Effector memory CD4-positive, alpha-beta T cell (primary cell): ENCODE results near the gene JAGN1.
"Not testable (repeated sequence)": the region's sequence is repeated elsewhere in the genome, so short reads cannot be mapped to it uniquely, and the experiment has no call there.

Experiments used
- DNase-seq, 3 donors: peaks; one replicate each; pipeline ENCODE4 v3.0.0-alpha.2; 2020
- H3K27ac ChIP-seq: 2 replicates; pipeline ENCODE4 v1.7.0; 2013; ENCODE audit warnings: mild to moderate bottlenecking, low read length, moderate library complexity; ENCODE audit not compliant: insufficient read depth, poor library complexity, severe bottlenecking
- H3K27me3 ChIP-seq: replicated peaks from 2 replicates; pipeline ENCODE4 v1.7.0; 2013; ENCODE audit warnings: mild to moderate bottlenecking, low read length; ENCODE audit not compliant: insufficient read depth, control insufficient read depth, poor library complexity, severe bottlenecking
- H3K36me3 ChIP-seq: 2 replicates; pipeline ENCODE4 v1.7.0; 2013; ENCODE audit warnings: mild to moderate bottlenecking, low read length, moderate library complexity; ENCODE audit not compliant: control insufficient read depth, insufficient read depth
- H3K4me1 ChIP-seq: 2 replicates; pipeline ENCODE4 v1.7.0; 2013; ENCODE audit warnings: low read length, mild to moderate bottlenecking; ENCODE audit not compliant: control insufficient read depth, insufficient read depth, poor library complexity, severe bottlenecking
- H3K4me3 ChIP-seq: 2 replicates; pipeline ENCODE4 v1.7.0; 2013; ENCODE audit warnings: low read length, low read depth, mild to moderate bottlenecking; ENCODE audit not compliant: insufficient read depth, poor library complexity, severe bottlenecking
- H3K9me3 ChIP-seq: 2 replicates; pipeline ENCODE4 v1.7.0; 2013; ENCODE audit warnings: mild to moderate bottlenecking, low read length, moderate library complexity; ENCODE audit not compliant: control insufficient read depth
- total RNA-seq, 3 donors: gene quantifications; one replicate each; lab custom pipeline; 2026; lab: John Stamatoyannopoulos, UW

JAGN1 gene
- 9.3 to 14.1 (median 12.4) reads per million in 3 donors for total RNA-seq

DNA sequence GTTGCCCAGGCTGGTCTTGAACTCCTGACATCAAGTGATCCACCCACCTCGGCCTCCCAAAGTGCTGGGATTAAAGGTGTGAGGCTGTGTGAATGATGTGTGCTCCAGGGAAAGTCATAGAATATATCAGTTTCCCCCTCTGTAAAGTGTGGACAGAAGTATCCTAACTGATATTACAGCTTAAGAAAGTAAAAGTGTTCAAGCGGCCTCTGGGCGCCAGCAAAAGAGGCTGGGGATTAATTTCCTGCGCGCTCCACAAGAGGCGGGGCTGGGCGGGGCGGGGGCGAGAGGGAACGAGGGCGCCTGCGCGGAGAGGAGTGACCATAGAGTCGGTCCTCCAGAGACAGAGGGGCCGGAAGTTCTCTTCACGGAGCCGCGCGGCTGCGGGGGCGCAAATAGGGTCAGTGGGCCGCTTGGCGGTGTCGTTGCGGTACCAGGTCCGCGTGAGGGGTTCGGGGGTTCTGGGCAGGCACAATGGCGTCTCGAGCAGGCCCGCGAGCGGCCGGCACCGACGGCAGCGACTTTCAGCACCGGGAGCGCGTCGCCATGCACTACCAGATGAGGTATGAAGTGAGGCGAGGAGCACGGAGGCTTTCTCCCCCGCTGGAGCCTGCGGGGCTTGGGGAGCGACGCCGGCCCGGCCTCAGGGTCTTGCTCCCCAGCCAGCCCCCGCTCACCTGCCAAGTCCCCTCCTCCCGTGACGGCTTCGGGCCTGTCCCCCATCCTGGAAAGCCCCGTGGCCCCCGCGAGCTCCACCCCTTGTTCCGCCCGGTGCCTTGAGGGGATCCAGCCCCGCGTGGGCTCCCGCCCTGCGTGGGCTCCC lies at the start of gene JAGN1:
Gene JAGN1 (plus strand): TSS at position 362 of the 823 bp plus-strand sequence. CDS start 113 bp downstream, at position 475.
- H3K27me3 ChIP-seq: no peaks in the 10 kb centered on the region
- H3K36me3 ChIP-seq: peaks cover 10% of the 10 kb centered on the region
- H3K4me3 ChIP-seq: peak within 1 kb of the TSS; percentile 94
- no peaks in the 10 kb centered on the region for H3K9me3 ChIP-seq
- peak; percentile 86 to 87 (median 86) for DNase-seq
- peaks cover 11% of the 10 kb centered on the region for H3K4me1 ChIP-seq
- peak within 1 kb of the TSS; percentile 100 for H3K27ac ChIP-seq

DNA sequence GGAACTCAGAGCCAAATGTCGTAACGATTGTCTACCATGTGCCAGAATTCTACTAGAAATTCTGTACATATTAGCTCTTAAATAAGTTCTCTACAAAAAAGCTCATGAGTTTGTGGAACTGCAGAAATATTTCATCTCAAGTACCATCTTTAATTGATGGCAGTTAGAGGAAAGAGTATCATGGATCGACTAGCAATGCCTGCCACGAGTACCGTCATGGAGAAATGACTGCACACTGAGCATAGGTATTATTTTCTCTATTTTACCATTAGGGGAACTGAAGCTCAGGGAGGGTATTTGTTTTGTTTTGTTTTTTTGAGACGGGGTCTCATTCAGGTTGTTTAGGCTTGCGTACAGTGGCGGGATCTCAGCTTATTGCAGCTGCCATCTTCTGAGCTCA lies 49.4 kb upstream of the JAGN1 start:
- no peaks in the 10 kb centered on the region for H3K27me3 ChIP-seq
- no peak for DNase-seq
- H3K36me3 ChIP-seq: peaks cover 21% of the 10 kb centered on the region
- no peaks in the 10 kb centered on the region for H3K9me3 ChIP-seq
- H3K4me3 ChIP-seq: no peak overlapping the region
- no peak overlapping the region for H3K27ac ChIP-seq
- H3K4me1 ChIP-seq: peaks cover 11% of the 10 kb centered on the region

DNA sequence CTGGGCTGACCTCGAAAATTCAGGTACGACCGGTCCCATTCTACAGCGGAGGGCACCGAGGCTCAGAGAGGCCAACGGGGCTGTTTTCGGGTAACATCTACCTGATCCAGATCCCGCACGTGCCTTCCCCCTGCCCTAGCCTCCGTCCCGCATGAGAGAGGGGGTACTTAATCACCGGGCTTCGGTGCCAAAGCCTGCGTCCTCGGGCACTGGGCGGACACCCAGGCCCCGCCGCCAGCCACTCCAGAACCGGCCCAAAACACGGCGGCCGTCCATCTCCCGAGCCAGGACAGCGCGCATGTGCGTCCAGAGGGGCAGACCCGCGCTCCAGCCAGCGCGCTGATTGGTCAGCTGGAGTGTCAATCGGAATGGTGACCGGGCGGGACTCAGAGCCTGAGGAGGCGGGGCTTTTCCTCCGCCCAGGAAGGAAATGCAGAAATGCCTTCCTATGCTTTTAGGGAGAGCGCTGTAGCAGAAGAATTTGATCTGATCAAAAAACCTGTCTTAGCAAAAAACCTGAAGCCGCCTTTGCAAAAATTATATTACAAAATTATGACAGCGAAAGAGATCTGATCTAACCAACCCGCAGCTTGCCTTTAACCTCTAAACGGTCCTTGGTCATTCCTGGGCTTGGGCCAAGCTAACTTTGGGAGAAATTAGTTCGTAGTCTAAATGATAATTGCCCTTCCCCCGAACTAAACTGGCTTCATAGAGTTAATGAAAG lies 46.5 kb upstream of the JAGN1 start, which contains the start of gene RPUSD3:
Gene RPUSD3 (minus strand): TSS at position 294 of the 724 bp plus-strand sequence. CDS start 18 bp downstream, at position 276.
- DNase-seq: peak; percentile 91 to 95 (median 93)
- no peaks in the 10 kb centered on the region for H3K27me3 ChIP-seq
- H3K27ac ChIP-seq: peak within 1 kb of the TSS; percentile 72
- H3K4me1 ChIP-seq: peaks cover 11% of the 10 kb centered on the region
- H3K9me3 ChIP-seq: no peaks in the 10 kb centered on the region
- H3K36me3 ChIP-seq: peaks cover 18% of the 10 kb centered on the region
- peak within 1 kb of the TSS; percentile 87 for H3K4me3 ChIP-seq

DNA sequence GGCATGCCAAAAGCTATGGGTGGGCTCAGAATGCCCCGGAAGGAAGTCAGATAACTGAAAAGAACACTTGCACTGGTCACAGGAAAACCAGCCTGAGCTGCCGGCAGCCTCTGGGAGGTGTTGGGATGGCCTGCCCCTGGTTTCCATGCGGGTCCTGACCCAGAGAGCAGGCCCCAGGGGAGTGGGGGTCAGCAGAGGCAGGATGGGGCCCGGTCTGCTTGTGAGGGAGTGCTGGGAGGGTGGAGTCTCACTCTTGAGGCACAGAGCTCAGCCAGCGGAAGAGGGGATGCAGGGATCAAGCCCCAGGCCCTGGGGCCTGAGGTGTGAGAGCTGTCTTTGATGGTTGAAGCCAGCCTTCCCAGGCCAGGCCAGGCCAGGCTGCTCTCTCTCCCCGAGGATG lies 44.2 kb upstream of the JAGN1 start:
- no peaks in the 10 kb centered on the region for H3K9me3 ChIP-seq
- no peak overlapping the region for H3K27ac ChIP-seq
- H3K36me3 ChIP-seq: peaks cover 5% of the 10 kb centered on the region
- no peak for DNase-seq
- no peaks in the 10 kb centered on the region for H3K27me3 ChIP-seq
- H3K4me3 ChIP-seq: no peak overlapping the region
- H3K4me1 ChIP-seq: peaks cover 11% of the 10 kb centered on the region

DNA sequence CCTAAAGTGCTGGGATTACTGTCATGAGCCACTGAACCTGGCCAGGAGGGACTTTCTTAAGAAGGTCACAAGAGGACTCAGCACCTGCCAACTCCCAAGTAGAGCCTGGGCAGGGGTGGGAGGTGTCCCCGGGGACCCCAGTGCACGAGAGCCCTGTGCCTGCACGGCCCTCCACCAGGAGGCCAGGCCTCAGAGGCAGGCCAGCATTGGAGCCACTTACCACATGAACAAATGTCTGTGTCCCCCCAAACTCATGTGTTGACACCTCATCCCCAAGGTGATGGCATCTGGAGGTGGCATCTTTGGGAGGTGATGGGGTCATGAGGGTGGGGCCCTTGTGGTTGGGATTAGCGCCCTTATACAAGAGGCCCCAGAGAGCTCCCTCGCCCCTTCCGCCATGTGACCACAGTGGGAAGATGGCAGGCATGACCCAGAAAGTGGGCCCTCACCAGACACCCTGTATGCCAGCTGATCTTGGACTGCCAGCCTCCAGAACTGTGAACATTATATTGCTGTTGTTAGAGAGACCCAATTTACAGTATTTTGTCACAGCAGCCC lies 43.4 kb upstream of the JAGN1 start:
- Histone ChIP-seq H3K27me3 (no peaks in the 10 kb centered on the region), H3K4me3 (no peak overlapping the region), H3K4me1 (peaks cover 11% of the 10 kb centered on the region), H3K36me3 (no peaks in the 10 kb centered on the region), H3K9me3 (no peaks in the 10 kb centered on the region), H3K27ac (no peak overlapping the region)
- DNase-seq: no peak

DNA sequence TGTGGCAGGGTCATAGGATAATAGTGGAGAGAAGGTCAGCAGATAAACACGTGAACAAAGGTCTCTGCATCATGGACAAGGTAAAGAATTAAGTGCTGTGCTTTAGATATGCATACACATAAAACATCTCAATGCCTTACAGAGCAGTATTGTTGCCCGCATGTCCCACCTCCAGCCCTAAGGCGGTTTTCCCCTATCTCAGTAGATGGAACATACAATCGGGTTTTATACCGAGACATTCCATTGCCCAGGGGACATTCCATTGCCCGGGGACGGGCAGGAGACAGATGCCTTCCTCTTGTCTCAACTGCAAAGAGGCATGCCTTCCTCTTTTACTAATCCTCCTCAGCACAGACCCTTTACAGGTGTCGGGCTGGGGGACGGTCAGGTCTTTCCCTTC lies 42.5 kb upstream of the JAGN1 start:
- H3K9me3 ChIP-seq, H3K4me1 ChIP-seq, H3K27ac ChIP-seq, H3K4me3 ChIP-seq, H3K27me3 ChIP-seq, H3K36me3 ChIP-seq, DNase-seq: not testable (repeated sequence)

DNA sequence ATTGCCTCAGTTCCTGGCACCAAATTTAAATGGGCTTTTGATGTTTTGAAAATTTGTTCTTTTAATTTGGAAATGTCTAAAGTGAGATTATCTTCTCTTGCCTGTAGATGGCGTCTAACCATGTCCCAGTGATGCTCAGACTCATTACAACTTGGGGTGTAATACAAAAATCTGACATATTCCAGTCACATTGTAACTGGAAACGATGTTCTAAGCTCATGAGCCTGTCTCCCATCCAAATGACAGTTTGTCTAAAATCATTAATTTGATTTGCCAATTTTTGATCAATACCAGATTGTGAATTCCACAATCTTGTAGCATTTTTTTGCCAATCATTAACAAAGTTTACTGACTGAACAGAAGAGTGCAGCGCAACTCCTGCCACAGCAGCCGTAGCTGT lies 41.5 kb upstream of the JAGN1 start:
- not testable (repeated sequence) for H3K4me1 ChIP-seq, H3K9me3 ChIP-seq, H3K27me3 ChIP-seq, DNase-seq, H3K36me3 ChIP-seq, H3K27ac ChIP-seq, H3K4me3 ChIP-seq

DNA sequence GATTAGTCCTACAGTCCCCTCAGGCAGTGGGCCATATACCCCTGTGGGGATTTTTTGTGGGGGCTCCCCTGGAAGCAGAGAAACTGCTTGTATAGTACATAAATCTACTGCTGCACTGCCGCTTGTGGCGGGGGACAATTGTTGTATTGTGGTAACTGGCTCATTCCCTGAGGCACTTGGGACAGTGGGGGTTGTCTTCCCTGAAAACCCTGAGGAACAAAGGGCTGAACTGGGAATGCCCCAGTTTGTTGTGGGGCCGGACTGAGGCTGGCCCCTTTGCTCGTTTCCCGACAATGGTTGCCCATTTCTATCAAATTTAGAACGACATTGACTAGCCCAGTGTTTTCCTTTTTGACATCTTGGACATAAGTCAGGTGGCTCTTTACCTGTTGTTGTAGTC lies 39.0 kb upstream of the JAGN1 start:
- H3K27ac ChIP-seq: not testable (repeated sequence)

DNA sequence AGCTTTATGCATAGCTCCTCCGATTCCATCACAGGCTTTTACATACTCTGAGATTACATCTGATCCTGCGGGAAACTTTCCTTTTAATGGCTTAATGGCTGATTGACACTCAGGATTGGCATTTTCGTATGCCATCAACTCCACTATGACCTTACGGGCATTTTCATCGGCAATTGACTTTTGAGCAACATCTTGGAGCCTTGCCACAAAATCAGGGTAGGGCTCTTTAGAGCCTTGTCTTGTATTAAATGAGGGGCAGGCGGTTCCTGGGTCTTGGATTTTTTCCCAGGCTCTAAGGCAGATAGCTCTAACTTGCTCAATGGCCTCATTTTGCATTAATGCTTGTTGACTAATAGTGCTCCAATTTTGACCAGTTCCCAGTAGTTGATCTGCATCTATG lies 38.5 kb upstream of the JAGN1 start:
- not testable (repeated sequence) for H3K9me3 ChIP-seq, H3K27ac ChIP-seq, DNase-seq

More for the DNA sequence above, 39.0 kb upstream of the JAGN1 start:
- H3K9me3 ChIP-seq, H3K4me1 ChIP-seq, H3K4me3 ChIP-seq, DNase-seq, H3K27me3 ChIP-seq, H3K36me3 ChIP-seq: not testable (repeated sequence)

DNA sequence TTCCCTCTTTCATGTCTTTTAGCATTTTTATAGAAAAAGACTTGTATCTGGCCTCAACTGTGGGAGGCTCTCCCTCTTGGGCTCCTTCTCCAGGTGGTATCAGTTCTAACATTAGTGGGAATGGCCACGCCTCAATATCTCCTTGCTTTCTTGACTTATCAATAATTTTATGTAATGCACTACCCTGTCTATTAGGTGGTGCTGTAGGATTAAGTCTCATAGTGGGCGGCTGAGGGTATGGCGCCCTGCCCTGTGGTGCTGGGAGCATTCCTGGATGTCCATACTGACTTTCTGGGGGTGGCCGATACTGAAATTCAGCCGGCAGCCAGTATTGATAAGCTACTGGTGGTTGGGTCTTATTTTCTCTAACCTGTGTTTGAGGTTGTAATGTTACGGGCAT lies 37.9 kb upstream of the JAGN1 start:
- Histone ChIP-seq H3K27ac (no peak overlapping the region), H3K4me3 (no peak overlapping the region), H3K36me3 (no peaks in the 10 kb centered on the region), H3K4me1 (no peaks in the 10 kb centered on the region), H3K9me3 (no peaks in the 10 kb centered on the region), H3K27me3 (no peaks in the 10 kb centered on the region)
- DNase-seq: no peak

More for the DNA sequence above, 38.5 kb upstream of the JAGN1 start:
- H3K36me3 ChIP-seq, H3K27me3 ChIP-seq, H3K4me1 ChIP-seq, H3K4me3 ChIP-seq: not testable (repeated sequence)
